HG03280 (cell line): ENCODE measurements around the gene SNAPC2.

Experiments used
- ATAC-seq: cut with Tn5 transposase; IDR thresholded peaks from one replicate; pipeline ENCODE4 v1.9.1; 2021; ENCODE audit warnings: mild to moderate bottlenecking, moderate library complexity; ENCODE audit not compliant: unreplicated experiment

The SNAPC2 gene

DNA sequence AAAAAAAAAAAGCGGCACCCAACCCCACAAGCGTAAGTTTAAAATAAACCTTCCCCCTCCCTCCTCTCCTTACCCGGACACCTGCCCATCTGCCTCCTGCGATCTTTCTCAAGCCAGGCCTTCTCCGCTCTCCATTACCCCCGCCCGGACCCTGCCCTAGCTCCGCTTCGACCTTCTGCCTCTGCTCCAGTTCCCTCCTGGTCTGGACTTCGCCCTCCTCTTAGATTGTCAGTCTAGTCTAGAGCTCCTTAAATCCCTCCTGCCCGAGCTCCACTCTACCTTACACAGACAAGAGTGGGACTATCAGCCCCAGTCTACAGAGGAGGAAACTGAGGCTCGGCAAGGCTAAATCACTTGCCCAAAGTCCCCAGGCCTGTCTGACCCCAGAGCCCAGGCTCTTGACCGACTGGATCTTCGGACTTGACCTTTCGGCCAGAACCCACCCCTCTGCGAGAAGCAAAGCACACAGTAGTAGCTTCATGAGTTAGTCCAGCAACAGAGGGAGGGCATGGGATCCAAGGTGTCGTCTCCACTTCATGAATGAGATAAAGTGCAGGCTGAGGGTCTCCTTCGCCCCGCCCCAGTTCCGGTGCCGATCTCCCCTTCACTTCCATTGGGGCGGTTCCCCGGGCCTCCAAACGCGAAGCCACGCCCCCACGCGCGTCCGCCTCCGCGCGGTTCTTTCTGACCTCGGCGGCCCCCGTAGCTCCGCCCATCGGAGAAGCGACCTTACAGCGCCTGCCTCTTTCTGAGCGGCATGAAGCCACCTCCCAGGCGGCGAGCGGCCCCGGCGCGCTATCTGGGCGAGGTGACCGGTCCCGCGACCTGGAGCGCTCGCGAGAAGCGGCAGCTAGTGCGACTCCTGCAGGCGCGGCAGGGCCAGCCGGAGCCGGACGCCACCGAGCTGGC lies at the start of gene SNAPC2:
Gene SNAPC2 (plus strand): TSS at position 729 of the 909 bp plus-strand sequence. CDS start 29 bp downstream, at position 758.
- peak; percentile 56 for ATAC-seq

DNA sequence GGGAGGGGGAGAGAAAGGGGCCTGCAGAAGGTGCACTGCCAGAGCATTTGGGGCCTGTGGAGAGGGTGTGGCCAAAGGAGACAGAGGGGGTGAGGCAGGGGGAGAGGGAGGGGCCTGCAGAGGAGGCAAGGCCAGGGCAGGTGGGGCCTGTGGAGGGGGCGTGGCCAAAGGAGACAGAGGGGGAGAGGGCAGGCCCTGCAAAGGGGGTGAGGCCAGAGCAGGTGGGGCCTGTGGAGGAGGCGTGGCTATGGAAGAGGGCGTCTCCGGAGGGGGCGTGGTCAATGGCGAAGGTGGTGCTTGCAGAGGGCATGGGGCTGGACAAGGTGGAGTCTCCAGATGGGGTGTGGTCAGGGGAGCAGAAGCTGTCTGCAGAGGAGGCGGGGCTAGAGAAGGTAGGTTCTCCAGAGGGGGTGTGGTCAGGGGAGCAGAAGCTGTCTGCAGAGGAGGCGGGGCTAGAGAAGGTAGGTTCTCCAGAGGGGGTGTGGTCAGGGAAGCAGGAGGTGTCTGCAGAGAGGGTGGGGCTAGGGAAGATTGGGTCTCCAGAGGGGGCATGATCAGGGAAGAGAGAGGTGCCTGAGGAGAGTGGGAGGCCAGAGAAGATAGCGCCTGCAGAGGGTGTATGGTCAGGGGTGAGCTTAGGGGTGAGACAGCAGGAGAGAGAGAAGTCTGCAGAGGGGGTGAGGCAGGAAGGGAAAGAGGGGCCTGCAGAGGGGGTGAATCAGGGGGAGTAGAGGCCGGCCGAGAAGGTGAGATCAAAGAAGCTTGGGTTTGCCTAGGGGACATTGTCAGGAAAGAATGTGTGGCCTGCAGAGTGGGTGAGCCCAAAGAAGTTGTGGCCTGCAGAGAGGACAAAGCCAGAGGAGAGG lies 49.3 kb upstream of the SNAPC2 start:
- ATAC-seq: no peak

GRCh38 chr19:7871437-7872305 lies 48.5 kb upstream of the SNAPC2 start:
- no peak for ATAC-seq

- no peak for ATAC-seq
Measured at GRCh38 chr19:7872306-7873204, 47.6 kb upstream of the SNAPC2 start.

GRCh38 chr19:7873304-7874075 lies 46.6 kb upstream of the SNAPC2 start:
- no peak for ATAC-seq

GRCh38 chr19:7874076-7874896 lies 45.9 kb upstream of the SNAPC2 start, which contains the start of gene PRR36:
Gene PRR36 (minus strand): TSS chr19:7874390. CDS start chr19:7873689, 701 bp downstream.
- no peak for ATAC-seq

GRCh38 chr19:7874897-7875273 lies 45.3 kb upstream of the SNAPC2 start:
- no peak for ATAC-seq

DNA sequence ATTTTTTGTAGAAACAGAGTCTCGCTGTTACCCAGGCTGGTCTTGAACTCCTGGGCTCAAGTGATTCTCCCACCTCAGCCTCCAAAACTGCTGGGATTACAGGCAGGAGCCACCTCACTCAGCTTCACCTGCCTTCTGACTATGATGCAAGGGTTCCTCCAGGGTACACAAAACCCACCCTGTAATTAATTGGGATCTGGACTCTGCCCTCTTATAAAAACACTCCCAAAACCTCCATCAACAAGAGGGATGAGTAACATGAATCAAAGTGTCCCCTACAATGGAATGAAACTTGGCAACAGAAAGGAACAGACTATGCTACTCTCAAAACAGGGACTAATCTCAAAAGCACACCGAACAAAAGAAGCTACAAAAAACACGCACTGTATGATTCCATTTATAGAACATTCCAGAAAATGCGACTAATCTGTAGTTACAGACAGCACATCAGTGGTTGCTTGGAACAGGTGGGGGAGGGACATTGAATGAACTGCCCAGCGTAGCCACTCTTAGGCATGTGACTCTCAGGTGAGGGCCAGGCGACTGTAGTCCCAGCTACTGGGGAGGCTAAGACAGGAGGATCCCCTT lies 42.8 kb upstream of the SNAPC2 start:
- ATAC-seq: no peak

- ATAC-seq: no peak
Measured at GRCh38 chr19:7879111-7879807, 40.9 kb upstream of the SNAPC2 start.

- ATAC-seq: no peak
Measured at GRCh38 chr19:7879836-7880235, 40.3 kb upstream of the SNAPC2 start.

DNA sequence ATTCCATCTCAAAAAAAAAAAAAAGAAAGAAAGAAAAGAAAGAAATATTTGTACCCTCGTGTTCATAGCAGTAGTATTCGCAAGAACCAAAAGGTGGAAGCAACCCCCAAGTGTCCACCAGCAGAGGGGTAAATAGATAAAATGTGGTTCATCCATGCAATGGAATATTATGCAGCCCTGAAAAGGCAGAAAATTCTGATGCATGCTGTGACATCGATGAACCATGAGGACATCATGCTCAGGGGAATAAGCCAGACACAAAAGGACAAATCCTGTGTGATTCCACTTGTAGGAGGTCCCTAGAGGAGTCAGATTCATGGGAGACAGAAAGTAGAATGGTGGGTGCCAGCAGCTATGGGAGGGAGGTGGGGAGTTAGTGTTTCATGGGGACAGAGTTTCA lies 38.2 kb upstream of the SNAPC2 start:
- ATAC-seq: no peak

DNA sequence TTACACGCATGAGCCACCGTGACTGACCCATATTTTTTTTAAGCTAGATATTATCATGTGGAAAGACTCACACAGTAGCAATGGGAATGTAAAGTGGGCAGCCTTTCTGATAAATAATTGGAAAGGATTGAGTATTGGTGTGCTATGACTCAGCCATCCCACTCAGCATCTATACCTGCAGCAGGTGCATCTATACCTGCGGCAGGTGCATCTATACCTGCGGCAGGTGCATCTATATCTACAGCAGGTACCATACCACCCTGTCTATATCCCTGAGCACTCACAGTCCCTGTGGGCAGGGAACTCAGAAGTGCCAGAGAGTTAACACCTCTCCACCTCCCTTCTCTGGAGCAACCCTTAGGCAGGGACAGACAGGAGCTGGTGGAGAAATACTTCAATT lies 37.0 kb upstream of the SNAPC2 start:
- no peak for ATAC-seq

GRCh38 chr19:7883796-7884570 lies 36.2 kb upstream of the SNAPC2 start:
- no peak for ATAC-seq

DNA sequence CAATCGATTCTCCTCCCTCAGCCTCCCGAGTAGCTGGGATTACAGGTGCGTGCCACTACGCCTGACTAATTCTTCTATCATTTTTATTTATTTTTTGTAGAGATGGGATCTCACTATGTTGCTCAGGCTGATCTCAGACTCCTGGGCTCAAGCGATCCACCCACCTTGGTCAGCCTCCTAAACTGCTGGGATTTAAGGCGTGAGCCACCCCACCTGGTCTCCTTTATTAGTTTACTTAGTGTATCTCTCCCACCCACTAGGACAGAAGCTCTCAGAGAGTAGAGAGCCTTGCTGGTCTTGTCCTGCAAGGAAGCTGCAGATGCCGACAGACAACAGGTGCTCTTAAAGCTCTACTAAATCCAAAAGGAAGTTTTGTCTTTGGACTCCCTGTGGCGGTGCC lies 34.3 kb upstream of the SNAPC2 start:
- no peak for ATAC-seq

DNA sequence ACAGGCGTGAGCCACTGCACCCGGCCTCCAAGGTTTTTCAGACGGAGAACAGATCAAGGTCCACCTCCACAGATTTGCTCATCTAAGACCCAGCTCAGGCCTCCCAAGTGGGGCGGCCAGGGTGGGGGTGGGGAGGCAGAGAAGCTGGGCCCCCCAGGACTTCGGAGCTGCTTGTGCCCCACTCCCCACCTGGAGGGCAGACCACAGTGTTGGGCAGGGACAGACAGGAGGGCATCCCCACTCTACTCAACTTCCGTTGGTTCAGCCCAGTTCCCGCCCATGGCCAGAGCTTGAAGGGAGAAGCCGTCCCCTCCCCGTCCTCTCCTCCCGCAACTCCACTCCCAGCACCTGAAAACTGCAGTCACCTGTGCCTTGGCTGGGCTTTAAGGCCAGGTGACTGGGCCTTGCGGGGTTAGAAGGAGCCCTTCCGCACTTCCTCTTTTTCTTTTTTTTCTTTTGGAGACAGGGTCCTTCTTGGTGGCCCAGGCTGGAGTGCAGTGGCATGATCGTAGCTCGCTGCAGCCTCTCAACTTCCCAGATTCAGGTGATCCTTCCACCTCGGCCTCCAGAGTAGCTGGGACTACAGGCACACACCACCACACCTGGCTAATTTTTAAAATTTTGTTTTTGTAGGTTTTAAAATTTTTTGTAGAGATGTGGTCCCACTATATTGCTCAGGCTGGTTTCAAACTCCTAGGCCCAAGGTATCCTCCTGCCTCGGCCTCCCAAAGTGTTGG lies 32.6 kb upstream of the SNAPC2 start:
- ATAC-seq: no peak
